Measurements from ENCODE around the gene GET4. TPM values are rescaled to one million over a fixed set of nuclear protein-coding genes. Genes with fewer than 3 reads are reported as not detected.
"Not testable (repeated sequence)": the region's sequence is repeated elsewhere in the genome, so short reads cannot be mapped to it uniquely, and the experiment has no call there.

Gene GET4
- polyA plus RNA-seq, 1 experiment: 21.7 TPM

- H3K27me3 ChIP-seq (ENCODE audit: control insufficient read depth, insufficient read depth, low read length): no peaks in the 10 kb centered on the region
- CTCF ChIA-PET: interaction anchor here (0.6 kb wide), 1 partner anchor 11 kb away, joined by 4 read pairs; no protein-coding TSS in a partner anchor
- no peak for TF ChIP-seq CTCF (IDR thresholded peaks at IDR 0.05; ENCODE audit: insufficient read depth, low read depth, low read length)
- no peaks in the 10 kb centered on the region for H3K36me3 ChIP-seq (ENCODE audit: control insufficient read depth, insufficient read depth, low read length)
- no peak overlapping the region for H3K4me3 ChIP-seq (ENCODE audit: low read depth, low read length)
- POLR2A ChIA-PET: no interaction called here
- DNase-seq (ENCODE audit: low read depth): no peak
Measured at GRCh38 chr7:938546-939185, 62.3 kb downstream of the GET4 start.

- Histone ChIP-seq H3K36me3 (ENCODE audit: control insufficient read depth, insufficient read depth, low read length) (no peaks in the 10 kb centered on the region), H3K4me3 (ENCODE audit: low read depth, low read length) (no peak overlapping the region), H3K27me3 (ENCODE audit: control insufficient read depth, insufficient read depth, low read length) (no peaks in the 10 kb centered on the region)
- POLR2A ChIA-PET: no interaction called here
- CTCF ChIA-PET: no interaction called here
- no peak for DNase-seq (ENCODE audit: low read depth)
- TF ChIP-seq CTCF (IDR thresholded peaks at IDR 0.05; ENCODE audit: insufficient read depth, low read depth, low read length): no peak
Measured at GRCh38 chr7:939843-940242, 63.5 kb downstream of the GET4 start.

GRCh38 chr7:940599-941408 is 64.5 kb downstream of the GET4 start:
- CTCF ChIA-PET: interaction anchor here (1.1 kb wide), 1 partner anchor 33 kb away, joined by 3 read pairs; no protein-coding TSS in a partner anchor
- TF ChIP-seq CTCF (IDR thresholded peaks at IDR 0.05; ENCODE audit: insufficient read depth, low read depth, low read length): no peak
- Histone ChIP-seq H3K4me3 (ENCODE audit: low read depth, low read length) (no peak overlapping the region), H3K36me3 (ENCODE audit: control insufficient read depth, insufficient read depth, low read length) (no peaks in the 10 kb centered on the region), H3K27me3 (ENCODE audit: control insufficient read depth, insufficient read depth, low read length) (no peaks in the 10 kb centered on the region)
- no peak for DNase-seq (ENCODE audit: low read depth)
- POLR2A ChIA-PET: no interaction called here

- H3K27me3 ChIP-seq (ENCODE audit: control insufficient read depth, insufficient read depth, low read length); DNase-seq (ENCODE audit: low read depth); CTCF ChIA-PET; H3K4me3 ChIP-seq (ENCODE audit: low read depth, low read length); H3K36me3 ChIP-seq (ENCODE audit: control insufficient read depth, insufficient read depth, low read length); POLR2A ChIA-PET: not testable (repeated sequence)
Measured at GRCh38 chr7:943793-944192, 67.4 kb downstream of the GET4 start.

- CTCF ChIA-PET: no interaction called here
Measured at GRCh38 chr7:944744-945143, 68.4 kb downstream of the GET4 start.

More at GRCh38 chr7:944744-945143, 68.4 kb downstream of the GET4 start:
- no peak overlapping the region for H3K4me3 ChIP-seq (ENCODE audit: low read depth, low read length)
- H3K27me3 ChIP-seq (ENCODE audit: control insufficient read depth, insufficient read depth, low read length): no peaks in the 10 kb centered on the region
- TF ChIP-seq CTCF (IDR thresholded peaks at IDR 0.05; ENCODE audit: insufficient read depth, low read depth, low read length): no peak
- no peaks in the 10 kb centered on the region for H3K36me3 ChIP-seq (ENCODE audit: control insufficient read depth, insufficient read depth, low read length)
- DNase-seq (ENCODE audit: low read depth): no peak
- POLR2A ChIA-PET: no interaction called here

Measured in BJ (cell line).